GM10248 (cell line): ENCODE results near the gene FYB2.

Experiments used
- CTCF ChIA-PET: fragments of 300-600 bp; sonication (Branson Sonifier 250); formaldehyde crosslinking; extraction: SDS; loops from one replicate; lab custom pipeline; 2021; ENCODE audit warnings: antibody characterized with exemption; lab: Yijun Ruan, JAX
- POLR2A ChIA-PET: fragments of 350-650 bp; sonication (Branson Sonifier 250); formaldehyde crosslinking; extraction: SDS; loops from one replicate; lab custom pipeline; 2020; ENCODE audit warnings: antibody characterized with exemption; lab: Yijun Ruan, JAX
- DNase-seq: peaks from one replicate; pipeline ENCODE4 v3.0.0; 2012; ENCODE audit errors: extremely low spot score
- TF ChIP-seq, protein P1 (sequence below): IDR thresholded peaks from 2 replicates; pipeline ENCODE4 v1.5.1; 2012; ENCODE audit warnings: mild to moderate bottlenecking, low read depth; ENCODE audit errors: extremely low read depth, missing control alignments, control extremely low read depth

Gene FYB2

DNA sequence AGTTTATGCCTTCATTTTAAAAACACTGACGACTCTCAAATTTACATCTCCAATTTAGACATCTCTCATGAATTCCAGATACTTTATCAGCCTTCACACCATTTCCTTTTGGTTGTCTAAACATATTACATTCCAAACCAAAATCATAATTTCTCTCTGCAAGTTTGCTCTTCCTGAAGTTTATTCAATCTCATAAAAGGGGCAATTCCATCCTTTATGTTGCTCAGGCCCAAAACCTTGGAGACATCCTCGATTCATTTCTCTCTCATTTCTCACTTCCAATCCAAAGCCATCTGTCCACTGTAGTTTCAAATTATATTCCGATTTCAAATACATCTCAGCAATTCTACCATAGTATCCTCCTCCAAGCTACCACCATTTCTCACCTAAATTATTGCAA, 74.0 kb downstream of the FYB2 start:
- POLR2A ChIA-PET: no interaction called here
- CTCF ChIA-PET: no interaction called here
- DNase-seq: no peak
- TF ChIP-seq, protein P1, sequence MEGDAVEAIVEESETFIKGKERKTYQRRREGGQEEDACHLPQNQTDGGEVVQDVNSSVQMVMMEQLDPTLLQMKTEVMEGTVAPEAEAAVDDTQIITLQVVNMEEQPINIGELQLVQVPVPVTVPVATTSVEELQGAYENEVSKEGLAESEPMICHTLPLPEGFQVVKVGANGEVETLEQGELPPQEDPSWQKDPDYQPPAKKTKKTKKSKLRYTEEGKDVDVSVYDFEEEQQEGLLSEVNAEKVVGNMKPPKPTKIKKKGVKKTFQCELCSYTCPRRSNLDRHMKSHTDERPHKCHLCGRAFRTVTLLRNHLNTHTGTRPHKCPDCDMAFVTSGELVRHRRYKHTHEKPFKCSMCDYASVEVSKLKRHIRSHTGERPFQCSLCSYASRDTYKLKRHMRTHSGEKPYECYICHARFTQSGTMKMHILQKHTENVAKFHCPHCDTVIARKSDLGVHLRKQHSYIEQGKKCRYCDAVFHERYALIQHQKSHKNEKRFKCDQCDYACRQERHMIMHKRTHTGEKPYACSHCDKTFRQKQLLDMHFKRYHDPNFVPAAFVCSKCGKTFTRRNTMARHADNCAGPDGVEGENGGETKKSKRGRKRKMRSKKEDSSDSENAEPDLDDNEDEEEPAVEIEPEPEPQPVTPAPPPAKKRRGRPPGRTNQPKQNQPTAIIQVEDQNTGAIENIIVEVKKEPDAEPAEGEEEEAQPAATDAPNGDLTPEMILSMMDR: no peak

DNA sequence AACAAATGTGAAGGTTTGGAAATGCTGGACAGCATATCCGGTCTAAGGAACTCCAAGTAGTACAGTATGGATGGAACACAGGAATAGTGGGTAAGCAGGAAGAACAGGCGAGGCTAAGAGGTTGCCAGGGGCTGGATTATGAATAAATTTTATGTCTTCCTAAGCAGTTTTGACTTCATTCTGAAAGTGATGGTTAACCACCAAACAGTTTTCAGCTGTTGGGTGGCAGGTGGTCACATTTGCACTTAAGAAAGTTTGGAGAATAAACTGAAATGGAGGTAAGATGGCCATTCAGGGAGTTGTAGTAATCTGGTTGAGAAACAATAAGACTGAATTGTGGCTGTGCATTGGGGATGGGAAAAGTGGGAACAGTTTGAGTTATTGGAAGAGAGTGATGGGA, 90.2 kb downstream of the FYB2 start:
- POLR2A ChIA-PET: no interaction called here
- DNase-seq: no peak
- TF ChIP-seq, protein P1: no peak
- CTCF ChIA-PET: no interaction called here

DNA sequence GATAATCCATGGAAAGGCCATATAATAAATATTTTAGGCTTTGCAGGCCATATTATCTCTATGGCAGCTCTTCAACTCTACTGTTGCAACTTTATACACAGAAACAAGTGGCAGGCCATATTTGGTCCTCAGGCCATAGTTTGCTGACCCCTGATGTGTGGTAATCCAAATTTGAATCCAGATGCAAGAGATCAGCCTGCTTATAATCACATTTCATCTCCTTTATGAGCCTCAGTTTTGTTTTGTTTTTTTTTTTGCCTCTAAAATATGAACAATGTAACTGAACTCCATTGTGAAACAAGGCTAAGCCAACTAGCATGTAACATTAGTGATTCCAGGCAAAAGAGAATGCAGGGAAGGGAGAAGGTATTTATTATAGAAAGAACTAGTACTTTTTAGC, 92.5 kb downstream of the FYB2 start:
- ChIA-PET CTCF (no interaction called here), POLR2A (no interaction called here)

DNA sequence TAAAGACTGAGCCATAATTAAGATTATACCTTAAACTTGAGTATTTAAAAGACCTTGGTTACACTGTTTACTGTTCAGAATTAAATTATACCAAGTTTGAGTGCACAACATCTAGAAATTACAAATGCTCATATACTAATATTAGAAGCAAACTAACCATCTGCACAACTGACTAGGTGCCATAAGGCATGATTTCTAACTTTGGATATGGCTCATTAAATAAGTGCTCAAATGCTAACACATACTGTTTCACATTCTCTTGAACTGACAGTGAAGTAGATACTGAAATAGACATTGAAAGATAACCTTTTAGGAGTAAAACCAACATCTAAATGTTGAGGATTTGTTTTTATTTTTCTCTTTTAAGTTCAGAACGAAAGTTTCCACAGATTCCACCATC, 100.0 kb downstream of the FYB2 start:
- TF ChIP-seq, protein P1: no peak
- CTCF ChIA-PET: no interaction called here
- POLR2A ChIA-PET: no interaction called here
- no peak for DNase-seq

More for the DNA sequence above, 92.5 kb downstream of the FYB2 start:
- no peak for DNase-seq
- TF ChIP-seq, protein P1: no peak

DNA sequence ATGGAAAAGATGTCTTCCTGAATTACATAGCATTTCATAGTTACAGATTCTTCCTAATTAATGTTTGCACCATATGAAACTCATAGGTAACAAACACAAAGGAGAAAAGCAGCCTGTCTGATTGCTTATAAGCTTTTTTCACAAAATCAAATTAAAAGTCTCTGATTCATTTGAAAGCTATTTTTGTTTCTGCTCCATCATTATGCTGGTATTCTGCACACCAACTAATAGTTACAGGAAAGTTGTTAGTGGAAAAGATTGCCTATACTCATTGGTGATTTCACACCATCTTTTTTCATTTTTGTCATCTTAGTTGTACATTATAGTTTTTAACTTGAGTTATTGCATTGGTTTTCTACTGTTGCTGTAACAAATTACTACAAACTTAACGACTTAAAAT, 104.0 kb downstream of the FYB2 start:
- ChIA-PET POLR2A (no interaction called here), CTCF (no interaction called here)
- no peak for DNase-seq
- TF ChIP-seq, protein P1: no peak

DNA sequence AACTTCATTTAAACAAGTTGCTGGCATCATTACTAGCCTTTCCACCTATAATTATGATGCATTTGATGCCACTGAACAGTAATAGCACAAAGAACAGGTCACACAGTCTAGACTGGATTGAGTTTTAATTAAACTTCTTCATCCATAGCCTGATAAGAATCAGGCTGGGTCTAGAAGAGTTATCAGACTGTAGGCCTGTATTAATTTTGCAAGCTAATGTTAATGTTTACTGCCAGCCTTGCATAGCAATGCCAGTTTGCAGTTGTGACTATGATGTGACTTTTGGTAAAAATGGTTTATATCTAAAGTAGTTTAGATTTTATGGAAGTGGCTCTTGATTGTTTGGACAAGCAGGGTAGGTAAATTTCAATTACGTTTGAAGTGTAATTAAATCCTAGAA, 106.1 kb downstream of the FYB2 start:
- DNase-seq: no peak
- POLR2A ChIA-PET: no interaction called here
- CTCF ChIA-PET: no interaction called here
- TF ChIP-seq, protein P1: no peak

DNA sequence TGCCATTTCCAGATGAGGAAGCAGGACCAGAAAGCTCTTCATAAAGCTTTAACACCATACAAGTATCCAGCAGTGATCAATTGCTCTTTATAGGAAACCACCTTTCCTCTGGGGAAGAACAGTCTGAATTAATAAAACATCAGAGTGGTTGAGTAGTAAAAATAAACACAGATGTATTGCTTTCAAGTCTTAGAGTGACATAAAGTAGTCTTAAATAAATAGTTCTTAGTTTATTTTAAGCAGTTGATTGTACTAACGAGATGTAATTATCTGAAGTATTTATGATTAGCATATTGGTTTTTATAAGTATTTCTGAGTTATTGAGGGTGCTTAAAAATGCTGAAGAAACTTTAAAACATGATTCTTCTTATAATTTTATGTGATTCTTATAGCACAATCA, 107.1 kb downstream of the FYB2 start:
- POLR2A ChIA-PET: no interaction called here
- no peak for DNase-seq
- CTCF ChIA-PET: no interaction called here
- TF ChIP-seq, protein P1: no peak
